ENCODE measurements around the gene CCDC57. TPM values are rescaled to one million over a fixed set of nuclear protein-coding genes. Genes with fewer than 3 reads are reported as not detected.
"Not testable (repeated sequence)": the region's sequence is repeated elsewhere in the genome, so short reads cannot be mapped to it uniquely, and the experiment has no call there.

CCDC57 gene
- total RNA-seq, 1 donor from 2014 or later, result 23.2 TPM

DNA sequence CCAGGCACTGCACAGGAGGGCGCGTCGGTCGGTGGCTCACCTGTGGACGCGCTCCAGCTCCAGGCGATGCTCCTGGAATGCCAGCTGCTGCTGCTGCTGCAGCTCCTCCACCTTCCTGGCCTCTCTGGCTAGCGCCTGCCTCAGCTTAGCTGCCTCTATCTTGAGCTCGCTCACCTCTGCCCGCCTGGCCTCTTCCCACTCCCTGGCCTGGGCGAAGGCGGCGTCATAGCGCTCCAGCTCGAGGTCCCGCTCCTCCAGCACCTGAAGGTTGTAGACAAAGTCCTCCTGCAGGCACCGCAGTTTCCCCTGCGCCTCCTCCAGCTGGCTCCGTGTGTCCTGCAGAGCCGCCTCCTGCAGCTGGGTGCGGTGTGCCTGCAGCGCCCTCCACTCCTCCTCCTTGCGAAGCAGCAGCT, 11.1 kb downstream of the CCDC57 start:
- no peak for ATAC-seq

DNA sequence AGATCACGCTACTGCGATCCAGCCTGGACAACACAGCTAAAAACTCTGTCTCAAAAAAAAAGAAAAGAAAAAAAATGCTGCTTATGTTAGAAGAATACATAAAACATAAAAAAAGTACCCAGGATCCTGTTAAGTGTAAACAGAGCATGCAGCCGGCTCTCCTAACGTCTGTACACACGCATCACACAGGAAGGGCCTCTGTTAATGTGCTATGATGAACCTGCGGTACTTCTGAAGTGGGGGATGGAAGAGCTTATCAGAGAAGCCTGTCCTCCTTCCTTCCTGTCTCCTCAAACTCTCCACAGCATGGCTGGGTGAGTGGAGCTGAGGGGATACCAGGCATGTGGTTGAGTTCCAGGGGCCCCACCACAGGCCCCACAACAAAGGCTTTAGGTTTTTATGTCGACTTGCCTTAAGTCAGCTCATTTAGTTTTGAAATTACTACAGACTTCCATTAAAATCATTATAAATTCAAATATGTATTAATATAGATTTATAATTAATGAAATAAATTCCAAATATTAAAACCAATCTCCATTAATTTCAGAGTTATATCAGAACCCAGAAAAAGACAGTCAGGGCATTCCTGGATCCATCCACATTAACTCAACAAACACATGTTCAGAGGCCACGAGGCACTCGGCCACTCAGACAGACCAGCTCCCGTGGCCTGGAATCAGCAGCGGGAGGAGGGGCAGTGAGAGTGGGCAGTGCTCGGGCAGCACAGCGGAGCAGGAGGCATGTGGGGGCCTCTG, 11.7 kb downstream of the CCDC57 start:
- no peak for ATAC-seq

DNA sequence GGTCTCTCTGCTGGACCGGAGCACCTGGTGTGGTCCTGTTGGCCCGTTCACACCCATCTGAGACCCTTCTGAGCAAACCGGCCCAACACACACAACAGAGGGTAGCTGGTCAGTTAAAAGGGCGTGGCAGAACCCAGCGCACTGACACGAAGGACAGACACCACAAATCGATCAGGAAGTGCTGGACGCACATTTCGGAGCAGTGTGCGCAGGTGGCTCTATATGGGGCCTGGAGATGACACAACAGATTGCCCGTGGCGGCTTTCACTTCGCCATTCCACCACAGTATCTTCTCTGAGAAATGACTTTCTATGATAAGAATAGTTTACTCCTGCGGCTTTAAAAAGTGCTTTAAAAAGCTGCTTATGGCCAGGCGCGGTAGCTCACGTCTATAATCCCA, 12.5 kb downstream of the CCDC57 start:
- no peak for ATAC-seq

- ATAC-seq, result no peak
These were observed 13.1 kb downstream of the CCDC57 start for GRCh38 chr17:82199496-82199895.

DNA sequence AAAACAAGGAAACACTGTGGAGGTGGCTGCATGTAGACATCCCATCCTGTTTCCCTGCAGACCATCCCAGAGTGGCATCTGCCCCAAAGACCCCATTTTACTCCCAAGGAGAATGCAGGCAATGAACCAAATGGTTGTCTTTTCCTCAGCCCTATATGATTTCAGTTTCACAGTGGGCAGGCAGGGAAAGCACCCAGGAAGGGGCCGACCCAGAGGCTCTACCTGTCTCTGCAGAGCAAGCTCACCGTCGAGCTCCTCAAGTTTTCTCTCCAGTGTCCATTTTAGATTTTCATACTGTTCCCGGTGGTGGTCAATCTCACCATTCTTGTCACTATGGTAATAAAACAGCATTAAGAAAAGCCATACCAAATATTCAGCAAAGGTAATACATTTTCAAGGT, 14.6 kb downstream of the CCDC57 start:
- ATAC-seq, result no peak

- ATAC-seq, result no peak
These were observed 16.7 kb downstream of the CCDC57 start for GRCh38 chr17:82195675-82196672.

- ATAC-seq, result no peak
These were observed 17.9 kb downstream of the CCDC57 start for GRCh38 chr17:82194765-82195164.

DNA sequence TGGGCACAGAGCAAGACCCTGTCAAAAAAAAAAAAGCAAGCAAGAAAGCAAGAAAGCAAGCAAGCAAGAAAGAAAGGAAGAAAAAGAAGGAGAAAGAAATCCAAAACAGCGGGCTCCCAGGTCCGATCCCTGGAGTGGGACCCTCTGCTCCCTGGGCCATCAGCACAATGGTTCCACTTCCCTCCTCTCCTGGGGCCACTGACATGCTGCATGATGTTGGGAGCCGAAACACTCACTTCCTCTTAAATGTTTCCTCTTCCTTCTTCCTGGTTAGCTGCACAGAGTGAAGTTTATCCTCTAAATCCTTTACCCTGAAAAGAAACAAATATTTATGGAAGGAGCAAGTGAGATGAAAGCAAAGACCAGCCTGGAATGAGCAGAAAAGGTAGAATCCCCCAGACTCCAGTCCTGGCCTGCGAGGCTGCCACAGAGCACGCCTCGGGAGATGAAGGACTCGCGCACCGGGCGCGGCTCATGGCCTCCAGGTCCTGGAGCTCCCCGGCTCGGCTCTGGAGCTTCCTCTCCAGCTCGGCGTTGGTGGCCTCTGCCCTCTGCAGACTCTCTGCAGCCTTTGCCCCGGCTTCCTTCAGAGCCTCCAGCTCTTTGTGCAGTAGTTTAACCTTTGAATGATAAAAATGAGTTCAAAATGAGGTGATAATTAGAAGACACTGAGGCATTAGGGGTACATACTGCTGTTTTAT, 19.0 kb downstream of the CCDC57 start:
- ATAC-seq, result peak; percentile 48

- ATAC-seq, result not testable (repeated sequence)
These were observed 19.6 kb downstream of the CCDC57 start for GRCh38 chr17:82193050-82193449.

GRCh38 chr17:82188001-82188961, 24.4 kb downstream of the CCDC57 start:
- no peak for ATAC-seq

DNA sequence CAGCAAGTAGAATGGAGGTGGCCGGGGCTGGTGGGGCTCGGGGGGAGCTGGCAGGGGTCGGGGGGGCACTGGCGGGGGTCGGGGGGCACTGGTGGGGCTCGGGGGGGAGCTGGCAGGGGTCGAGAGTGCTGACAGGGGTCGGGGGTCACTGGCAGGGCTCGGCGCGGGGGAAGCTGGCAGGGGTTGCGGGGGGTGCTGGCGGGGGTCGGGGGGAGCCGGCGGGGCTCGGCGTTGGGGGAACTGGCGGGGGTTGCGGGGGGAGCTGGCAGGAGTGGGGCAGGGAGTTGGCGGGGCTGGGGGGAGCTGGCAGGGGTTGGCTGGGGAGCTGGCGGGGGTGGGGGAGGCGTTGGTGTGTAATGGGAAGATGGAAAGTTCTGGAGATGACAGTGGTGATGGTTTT, 25.1 kb downstream of the CCDC57 start:
- ATAC-seq, result no peak

GRCh38 chr17:82186221-82186620, 26.4 kb downstream of the CCDC57 start:
- ATAC-seq, result no peak

DNA sequence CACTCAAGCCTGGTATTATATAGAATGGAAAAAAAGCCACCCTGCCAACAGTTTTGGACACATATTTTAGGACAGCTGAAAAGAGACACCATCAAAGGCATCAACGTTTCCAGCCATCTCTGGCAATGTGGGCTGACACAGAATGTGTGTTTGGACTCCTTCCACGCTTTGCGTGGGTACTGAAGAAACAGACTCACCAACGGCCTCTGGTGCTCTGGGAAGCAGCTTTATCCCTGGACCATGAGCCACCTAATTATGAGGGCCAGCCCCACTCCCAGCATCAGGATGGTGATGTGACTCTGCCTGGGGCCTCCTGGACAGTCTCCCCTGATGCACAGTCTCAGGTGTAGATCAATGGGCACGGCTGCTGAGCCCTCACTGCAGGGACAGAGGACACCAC, 27.9 kb downstream of the CCDC57 start:
- no peak for ATAC-seq

DNA sequence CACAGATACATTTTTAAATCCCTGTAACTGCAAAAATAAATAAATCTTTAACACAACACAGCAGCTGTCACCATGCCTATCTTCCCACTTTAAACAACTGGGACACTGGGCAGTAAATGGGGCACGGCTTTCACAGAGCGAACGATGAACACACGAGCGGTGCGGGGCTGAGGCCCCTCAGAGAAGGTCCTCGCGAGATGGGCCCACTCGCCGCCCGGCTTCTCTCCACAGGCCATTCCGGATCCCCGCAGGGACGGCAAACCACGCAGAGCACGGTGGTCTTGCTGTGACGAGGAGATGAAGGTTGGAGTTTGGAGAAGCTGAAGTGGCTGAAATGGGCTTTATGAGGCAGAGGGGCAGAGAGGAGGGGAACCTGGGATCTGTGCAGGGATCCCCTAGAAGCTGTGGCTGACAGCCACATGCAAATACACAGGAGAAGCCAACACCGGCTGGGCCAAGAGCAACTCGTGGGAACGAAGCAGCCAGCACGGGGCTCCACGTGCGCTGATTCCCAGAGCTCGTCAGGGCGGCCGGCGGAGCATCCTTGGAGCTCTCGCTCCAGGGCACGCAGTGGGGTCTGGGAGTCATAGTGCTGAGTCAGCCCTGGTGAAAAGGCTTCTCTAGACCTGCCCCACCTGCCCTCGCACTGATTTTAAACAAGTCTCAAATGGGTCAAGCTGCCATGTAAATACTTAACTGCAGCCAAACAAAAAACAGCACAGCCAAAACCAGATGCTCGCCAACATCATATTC, 31.7 kb downstream of the CCDC57 start:
- peak; percentile 31 for ATAC-seq

DNA sequence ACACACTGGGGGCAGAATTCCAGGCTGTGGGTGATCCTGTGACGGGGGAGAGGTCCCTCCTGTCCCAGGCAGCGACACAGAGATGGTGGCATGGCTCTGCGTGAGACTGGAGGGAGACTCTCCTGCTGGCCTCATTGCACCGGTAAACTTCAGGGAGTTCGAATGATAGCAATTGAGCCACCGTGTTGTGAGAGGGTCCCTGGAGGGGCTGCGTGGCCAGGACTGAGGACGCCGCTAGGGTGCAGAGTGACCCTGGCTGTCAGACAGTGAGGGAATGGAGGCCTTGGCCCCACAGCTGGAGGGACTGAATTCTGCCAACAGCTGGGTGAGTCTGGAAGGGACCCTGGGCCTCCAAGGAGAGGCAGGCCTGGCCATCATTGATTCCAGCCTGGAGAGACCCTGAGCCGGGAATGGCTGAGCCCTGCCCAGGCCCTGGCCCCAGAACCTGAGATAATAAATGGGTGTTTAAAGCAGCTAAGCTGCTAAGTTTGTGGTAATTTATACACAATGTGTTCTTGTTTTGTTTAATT, 32.6 kb downstream of the CCDC57 start:
- ATAC-seq, result no peak

DNA sequence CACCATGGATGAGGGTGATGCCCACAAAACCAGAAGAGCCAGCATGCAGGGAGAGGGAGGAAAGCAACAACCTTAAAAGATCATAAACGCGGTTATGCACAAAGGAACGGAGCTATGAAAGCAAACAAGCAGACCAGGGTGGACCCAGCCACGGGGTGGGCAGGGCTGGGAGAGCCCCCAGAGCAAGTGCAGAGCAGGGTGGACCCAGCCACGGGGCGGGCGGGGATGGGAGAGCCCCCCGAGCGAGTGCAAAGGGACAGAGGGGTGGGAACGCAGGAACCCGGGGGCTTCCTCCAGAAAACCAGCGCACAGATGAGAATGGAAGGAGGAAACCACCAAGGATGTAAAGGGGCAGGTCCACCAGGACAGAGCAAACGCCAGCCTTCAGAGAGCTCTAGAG, 33.2 kb downstream of the CCDC57 start:
- ATAC-seq, result no peak

GRCh38 chr17:82178499-82179261, 34.0 kb downstream of the CCDC57 start:
- ATAC-seq, result no peak

DNA sequence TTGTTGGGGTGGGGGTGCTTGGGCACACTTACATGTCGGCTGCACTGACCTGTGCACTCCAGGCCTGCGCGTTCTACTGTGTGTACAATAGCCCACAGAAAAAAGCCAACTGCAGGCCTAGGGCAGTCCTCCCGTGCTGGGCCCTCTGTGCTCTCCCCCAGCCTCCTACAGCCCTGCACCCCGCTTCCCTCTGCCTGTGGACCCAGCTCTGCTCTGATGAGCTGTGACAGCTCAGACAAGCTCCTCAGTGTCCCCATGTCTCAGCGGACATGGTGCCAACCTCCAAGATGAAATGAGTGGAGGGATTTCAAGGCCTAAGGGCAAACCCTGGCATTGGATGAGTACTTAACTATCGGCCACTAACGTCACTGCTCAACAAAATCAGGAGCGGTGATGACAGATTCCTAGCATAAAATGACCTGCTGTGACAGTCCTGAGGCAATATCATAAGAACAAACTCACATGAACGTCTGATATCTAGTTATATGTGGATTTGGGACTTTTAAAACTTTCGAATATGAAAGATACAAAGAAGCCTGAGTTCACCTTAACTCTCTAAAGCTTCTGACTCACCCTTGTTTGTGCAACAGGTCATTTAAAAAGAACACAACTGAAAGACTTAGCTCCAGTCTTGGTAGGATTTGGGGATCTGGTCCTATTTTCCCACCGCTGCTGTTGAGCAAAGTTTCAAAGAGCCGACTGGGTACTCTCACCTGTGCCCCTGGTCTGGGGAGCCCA, 34.7 kb downstream of the CCDC57 start:
- ATAC-seq, result no peak

GRCh38 chr17:82177276-82177675, 35.4 kb downstream of the CCDC57 start:
- ATAC-seq, result no peak
